H4 (cell line): ENCODE measurements around the gene RTN4IP1. TPM values are rescaled to one million over a fixed set of nuclear protein-coding genes. Genes with fewer than 3 reads are reported as not detected.

Experiments used
- DNase-seq: peaks from one replicate; pipeline ENCODE4 v3.0.0-alpha.2; 2015; ENCODE audit warnings: low spot score
- total RNA-seq: library from RNA; depleted of rRNA; stranded (reverse); fragments of >200 nt; shearing (Covaris generic); gene quantifications from 2 replicates; pipeline ENCODE4 v1.2.3, GENCODE V29; 2014

RTN4IP1 gene
- total RNA-seq, 1 experiment from 2014 or later: 12.9 TPM

DNA sequence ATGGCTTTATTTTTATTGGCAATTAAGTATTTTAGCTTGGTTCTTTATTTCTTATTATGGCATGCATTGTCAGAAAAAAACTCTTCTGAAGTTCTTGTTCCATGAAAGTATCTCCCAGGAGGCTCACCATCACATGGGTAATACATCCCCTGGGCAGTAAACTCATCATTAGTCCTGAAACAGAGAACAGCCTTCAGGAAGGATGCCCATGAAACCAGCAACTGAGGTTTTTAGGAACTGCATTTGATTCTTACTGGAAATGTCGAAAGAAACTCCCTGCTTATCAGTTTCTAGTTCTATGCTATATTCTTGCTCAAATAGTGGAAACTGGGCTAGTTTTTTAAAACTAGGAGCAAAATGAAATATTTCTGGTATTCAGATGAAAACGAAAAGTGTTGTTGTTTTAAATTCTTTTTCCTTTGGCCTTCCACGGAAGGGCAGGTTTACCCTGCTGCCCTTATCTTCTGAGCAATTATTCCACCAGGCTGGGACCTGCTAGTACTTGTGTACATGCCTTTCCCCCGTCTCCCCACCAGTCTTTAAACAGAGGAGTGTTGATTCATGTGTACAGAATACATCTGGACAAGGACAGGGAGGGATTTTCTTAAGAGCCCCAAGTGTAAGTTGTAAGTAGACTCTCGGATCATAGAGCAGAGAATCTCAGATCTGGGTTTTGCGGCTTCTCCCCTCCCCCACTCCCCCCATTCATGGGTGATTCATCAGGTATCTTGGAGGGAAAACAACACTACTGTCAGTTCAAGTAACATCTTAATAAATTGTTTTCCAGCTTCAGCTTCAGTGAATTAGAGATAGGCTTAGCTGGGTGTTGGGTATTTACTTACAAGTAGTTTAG lies 81.5 kb downstream of the RTN4IP1 start:
- DNase-seq: no peak

GRCh38 chr6:106546691-106547414 lies 82.4 kb downstream of the RTN4IP1 start:
- DNase-seq: peak; percentile 6

GRCh38 chr6:106546261-106546690 lies 83.0 kb downstream of the RTN4IP1 start:
- DNase-seq: no peak

DNA sequence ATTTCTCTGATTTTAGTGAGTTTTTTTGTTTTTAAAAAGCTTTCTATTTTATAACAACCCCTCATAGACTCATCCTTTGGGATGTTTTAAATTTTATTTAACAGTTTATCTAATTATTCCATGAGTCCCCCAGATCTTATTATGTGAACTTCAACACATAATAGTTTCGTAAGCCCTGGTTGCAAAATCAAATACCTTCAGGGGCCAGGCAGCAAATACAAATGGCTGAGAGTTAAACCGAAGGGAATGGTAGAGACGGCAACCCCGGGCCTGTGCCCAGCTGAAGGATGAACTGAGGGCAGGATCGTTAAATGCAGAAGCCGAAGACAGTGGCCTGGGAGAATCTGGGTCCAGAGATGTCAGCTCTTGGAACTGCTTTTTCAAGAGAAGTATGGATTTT lies 88.4 kb downstream of the RTN4IP1 start:
- no peak for DNase-seq

DNA sequence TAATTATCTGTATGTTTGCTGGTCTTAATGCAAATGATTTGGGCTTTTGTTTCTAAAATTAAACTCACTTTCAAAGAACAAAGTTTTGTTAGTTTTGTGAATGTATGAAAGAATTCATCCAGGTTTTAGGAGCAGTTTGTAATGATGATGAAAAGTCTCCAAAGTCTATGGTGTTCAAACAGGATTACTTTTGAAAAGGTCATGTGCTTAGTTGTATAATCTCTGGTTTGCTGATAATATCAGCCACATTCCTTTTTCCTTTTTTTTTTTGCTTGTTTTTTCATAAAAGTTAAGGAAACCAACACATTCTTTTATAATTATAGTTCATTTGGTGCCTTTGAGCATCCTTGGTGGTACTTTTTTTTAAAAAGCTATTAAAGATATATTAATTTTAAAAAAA lies 88.9 kb downstream of the RTN4IP1 start:
- no peak for DNase-seq

DNA sequence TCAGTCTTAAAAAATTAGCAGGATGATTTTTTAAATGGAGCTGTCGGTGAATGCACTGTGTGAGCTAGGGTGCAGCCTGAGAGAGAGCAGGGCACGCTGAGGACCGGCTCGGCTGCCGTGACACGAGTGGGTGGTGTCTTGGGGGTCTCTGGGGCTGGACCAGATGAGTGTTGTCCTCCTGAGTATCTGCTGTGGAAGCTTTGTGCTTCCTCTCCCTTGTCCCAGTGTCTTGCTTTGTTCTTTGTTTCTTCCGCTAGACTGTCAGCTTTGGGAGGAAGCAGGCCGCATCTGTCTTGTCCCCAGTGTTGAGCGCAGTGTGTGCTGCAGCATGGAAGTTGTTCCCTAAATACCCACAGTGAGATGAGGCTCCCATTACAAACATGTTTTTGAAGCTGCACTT lies 89.4 kb downstream of the RTN4IP1 start:
- DNase-seq: no peak

DNA sequence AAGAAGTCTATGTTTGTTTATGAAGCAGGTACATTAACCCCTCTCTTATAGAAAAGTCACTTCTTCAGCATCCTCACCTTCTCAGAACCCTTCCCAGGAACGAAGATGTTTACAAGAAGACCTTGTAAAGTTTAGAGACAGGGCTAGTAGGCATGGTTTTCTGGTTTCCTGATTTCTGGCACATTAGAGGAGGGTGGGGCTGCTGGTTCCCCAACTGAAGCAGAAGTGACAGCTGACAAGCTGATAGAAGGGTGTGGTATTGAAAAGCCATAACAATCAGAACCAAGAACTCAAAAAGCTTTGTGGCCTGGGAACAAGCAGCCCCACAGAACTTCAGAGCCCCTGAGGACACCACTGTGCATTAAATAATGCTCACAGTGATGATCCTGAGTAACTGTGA lies 91.2 kb downstream of the RTN4IP1 start:
- no peak for DNase-seq

DNA sequence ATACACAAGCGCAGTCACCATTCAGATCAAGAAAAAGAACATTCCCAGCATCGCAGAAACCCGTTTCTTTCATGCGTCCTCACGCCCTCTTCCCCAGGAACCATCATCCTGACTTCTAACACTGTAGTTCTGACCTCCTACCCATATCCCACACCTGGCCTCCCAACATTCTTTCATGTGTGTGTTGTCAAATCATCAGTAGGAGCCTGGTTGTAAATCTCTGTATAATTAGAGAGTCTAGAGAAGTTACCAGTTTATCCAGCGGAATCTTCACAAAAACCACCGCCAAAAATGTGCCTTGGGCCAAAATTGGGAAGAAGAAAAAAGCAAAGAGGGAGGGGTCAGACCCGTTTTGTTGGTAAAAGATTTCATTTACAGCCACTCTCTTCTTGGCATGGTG lies 91.6 kb downstream of the RTN4IP1 start:
- no peak for DNase-seq

DNA sequence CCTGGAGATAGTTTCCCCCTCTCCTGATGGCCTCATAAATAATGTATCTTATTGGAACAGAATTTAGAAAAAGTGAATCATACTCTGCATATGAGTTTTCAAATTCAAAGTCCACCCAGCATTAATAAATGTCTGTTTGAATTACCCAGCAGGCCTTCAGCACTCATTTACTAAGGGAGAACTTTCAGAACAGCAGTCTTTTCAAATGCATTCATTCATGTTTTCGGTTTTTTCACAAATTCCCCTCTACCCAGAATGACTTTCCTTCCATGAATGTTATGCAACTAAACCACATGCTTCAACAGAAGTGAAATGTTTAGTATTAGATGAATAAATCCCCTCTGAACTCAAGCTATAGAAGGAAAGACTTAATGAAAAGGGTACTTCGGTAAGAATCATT lies 92.4 kb downstream of the RTN4IP1 start:
- DNase-seq: no peak

- DNase-seq: no peak
Measured at GRCh38 chr6:106536357-106536756, 92.9 kb downstream of the RTN4IP1 start.

DNA sequence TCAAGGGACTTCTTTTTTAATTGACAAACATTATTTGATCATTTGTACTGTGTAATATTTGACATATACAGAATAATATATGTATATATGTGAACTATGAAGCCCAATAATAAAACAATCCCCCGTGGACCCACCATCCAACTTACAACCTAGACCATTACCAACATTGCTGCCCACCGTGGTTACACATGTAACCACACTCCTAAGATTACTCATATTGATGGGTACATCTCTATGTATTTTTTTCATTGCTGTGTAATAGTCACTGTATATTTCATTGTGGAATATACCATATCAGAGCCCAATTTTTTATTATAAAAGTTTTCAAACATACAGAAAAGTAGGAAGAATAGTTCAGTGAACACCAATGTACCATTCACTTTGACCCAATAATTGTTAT lies 94.3 kb downstream of the RTN4IP1 start:
- DNase-seq: no peak

GRCh38 chr6:106534564-106534982 lies 94.7 kb downstream of the RTN4IP1 start:
- DNase-seq: no peak

- DNase-seq: no peak
Measured at GRCh38 chr6:106534004-106534403, 95.3 kb downstream of the RTN4IP1 start.

DNA sequence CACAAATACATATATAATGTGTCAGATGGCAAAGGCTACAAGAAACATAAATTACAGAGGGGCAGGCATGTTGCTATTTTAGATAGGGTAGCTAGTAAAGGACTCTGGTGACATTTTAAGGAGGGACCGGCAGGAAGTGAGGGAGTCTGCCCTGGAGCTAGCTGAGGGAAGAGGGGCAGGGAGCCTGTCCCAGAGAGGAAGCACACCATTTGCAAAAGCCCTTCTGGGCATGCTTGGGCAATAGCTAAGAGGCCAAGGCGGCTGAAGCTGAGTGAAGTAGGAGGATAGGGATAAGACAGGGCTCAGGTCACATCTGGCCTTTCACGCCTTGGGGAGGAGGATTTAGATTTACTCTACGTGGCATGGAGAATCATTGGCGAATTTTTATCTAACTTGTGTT lies 96.2 kb downstream of the RTN4IP1 start:
- DNase-seq: no peak

GRCh38 chr6:106530502-106530901 lies 98.8 kb downstream of the RTN4IP1 start:
- no peak for DNase-seq

DNA sequence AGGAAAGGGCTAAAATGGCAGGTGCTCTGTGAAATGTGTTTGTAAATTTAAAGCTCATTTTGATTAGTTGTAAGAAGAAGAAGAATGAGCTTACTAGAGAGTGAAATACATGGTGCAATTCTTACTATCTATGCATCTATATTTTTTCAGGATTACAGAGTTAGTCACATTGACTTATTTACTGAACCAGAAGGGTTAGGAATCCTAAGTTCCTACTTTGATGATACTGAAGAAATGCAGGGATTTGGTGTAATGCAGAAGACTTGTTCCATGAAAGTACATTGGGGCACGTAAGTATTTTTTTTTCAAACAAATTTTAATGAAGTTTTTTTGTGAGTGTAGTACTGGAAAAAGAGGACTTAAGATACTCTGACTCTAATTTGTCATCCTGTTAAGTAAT lies 99.3 kb downstream of the RTN4IP1 start:
- no peak for DNase-seq

DNA sequence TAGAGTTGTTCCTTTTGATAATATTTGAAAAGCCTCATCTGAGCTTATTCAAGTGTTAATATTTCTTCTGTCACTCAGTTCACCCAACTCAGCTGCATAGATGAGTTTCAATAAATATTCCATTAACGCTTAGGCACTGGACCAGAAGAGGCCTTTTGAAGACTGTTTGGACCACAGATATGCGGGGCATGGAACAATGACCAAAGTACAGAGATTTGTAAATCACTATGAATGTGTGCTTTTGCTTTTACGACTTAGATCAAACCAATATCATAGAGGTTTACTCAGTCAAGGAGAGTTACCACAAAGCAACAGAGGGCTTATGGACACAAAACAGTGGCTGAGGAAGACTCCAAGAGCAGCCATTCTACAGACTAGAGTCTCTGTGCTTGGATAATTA lies 99.9 kb downstream of the RTN4IP1 start:
- no peak for DNase-seq

GRCh38 chr6:106528521-106528920 lies 100.8 kb downstream of the RTN4IP1 start:
- DNase-seq: no peak

DNA sequence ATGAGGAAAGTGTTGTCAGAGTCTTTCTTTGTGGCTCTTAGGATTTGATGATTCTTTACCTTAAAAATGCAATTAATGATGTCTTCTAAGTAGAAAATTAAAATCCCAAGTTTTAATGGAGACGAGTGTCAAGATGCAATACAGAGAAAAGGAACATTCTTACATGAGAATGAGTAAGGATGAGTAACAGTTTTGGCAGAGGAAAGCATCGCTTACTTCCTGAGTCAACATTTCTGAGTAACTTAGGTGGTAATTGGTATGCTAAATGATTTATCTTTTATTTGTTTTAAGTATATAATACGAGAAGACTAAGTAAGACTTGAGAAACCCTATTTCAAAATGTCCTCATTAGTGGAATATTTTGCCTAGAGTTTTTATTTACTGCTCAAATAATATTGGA lies 101.3 kb downstream of the RTN4IP1 start:
- peak; percentile 39 for DNase-seq

- DNase-seq: no peak
Measured at GRCh38 chr6:106527117-106527516, 102.2 kb downstream of the RTN4IP1 start.

- DNase-seq: no peak
Measured at GRCh38 chr6:106525882-106526275, 103.4 kb downstream of the RTN4IP1 start.

GRCh38 chr6:106525107-106525881 lies 104.0 kb downstream of the RTN4IP1 start:
- DNase-seq: peak; percentile 24
